HCT116 (cell line): Measurements from ENCODE around the gene NOC4L. TPM values are rescaled to one million over a fixed set of nuclear protein-coding genes. Genes with fewer than 3 reads are reported as not detected.

Source experiments
- ATAC-seq: fragments of 200-7000 bp; cut with Tn5 transposase; 2 replicates; pipeline ENCODE4 v1.9.1; 2020; ENCODE audit warnings: mild to moderate bottlenecking, moderate library complexity
- BruUV-seq: library from RNA; stranded (reverse); fragments of 400-500 nt; replicated peaks from 2 replicates; lab custom pipeline; 2021; lab: Mats Ljungman, UMichigan
- CTCF ChIA-PET: fragments of 300-600 bp; sonication (Branson Sonifier 250); formaldehyde crosslinking; loops from one replicate; lab custom pipeline; 2021; ENCODE audit warnings: antibody characterized with exemption; lab: Charles Lee
- POLR2A ChIA-PET: fragments of 300-600, 350-600 bp; sonication (Branson Sonifier 250); formaldehyde crosslinking; loops from one replicate; lab custom pipeline; 2021; ENCODE audit warnings: antibody characterized with exemption; lab: Charles Lee
- RAD21 ChIA-PET, 2 experiments: fragments of 300-600 bp; sonication (Branson Sonifier 250); formaldehyde crosslinking; loops; one replicate each; lab custom pipeline; 2023; ENCODE audit warnings: low total read pairs in 2 of 2; ENCODE audit not compliant: uncharacterized antibody in 2 of 2, unreplicated experiment in 2 of 2, low non-redundant PET in 1 of 2; lab: Charles Lee
- DNase-seq: peaks from one replicate; pipeline ENCODE4 v3.0.0-alpha.2; 2010; ENCODE audit warnings: low read depth, low spot score
- H2AFZ ChIP-seq: fragments of 200-600 bp; shearing (Covaris generic), sonication (generic); 2 replicates; pipeline ENCODE4 v1.6.1; 2017; ENCODE audit warnings: low read depth, mixed run types, mixed read lengths, antibody characterized with exemption, low read length; ENCODE audit not compliant: poor library complexity, severe bottlenecking
- H3K27ac ChIP-seq: 2 replicates; pipeline ENCODE4 v1.5.1; 2012; ENCODE audit warnings: low read depth, low read length
- H3K27me3 ChIP-seq: fragments of 200-600 bp; sonication (generic); 2 replicates; pipeline ENCODE4 v1.6.1; 2016; ENCODE audit warnings: mixed run types, low read length, mixed read lengths; ENCODE audit not compliant: insufficient read depth
- H3K36me3 ChIP-seq, 2 experiments: fragments of 200-500 bp in 1 of 2; fragments of 200-600 bp in 1 of 2; sonication (Bioruptor generic) in 1 of 2; sonication (generic) in 1 of 2; 2 replicates each; pipeline versions ENCODE4 v1.5.1 to v1.6.1; 2014 to 2016; ENCODE audit warnings: low read length in 2 of 2, inconsistent platforms in 1 of 2, mixed read lengths in 1 of 2, mixed run types in 1 of 2; ENCODE audit not compliant: insufficient read depth in 2 of 2, control insufficient read depth in 1 of 2
- H3K4me1 ChIP-seq, 2 experiments: fragments of 200-600 bp in 1 of 2; sonication (generic) in 1 of 2; 2 replicates each; pipeline versions ENCODE4 v1.5.1 to v1.6.1; 2012 to 2017; ENCODE audit warnings: low read length in 2 of 2, inconsistent platforms in 1 of 2, mild to moderate bottlenecking in 1 of 2, mixed read lengths in 1 of 2, mixed run types in 1 of 2, moderate library complexity in 1 of 2; ENCODE audit not compliant: insufficient read depth in 2 of 2, control insufficient read depth in 1 of 2
- H3K4me2 ChIP-seq: fragments of 200-600 bp; sonication (generic); 2 replicates; pipeline ENCODE4 v1.6.1; 2017; ENCODE audit warnings: mixed run types, low read length, mixed read lengths
- H3K4me3 ChIP-seq, 2 experiments: fragments of 200-600 bp in 1 of 2; sonication (generic) in 1 of 2; replicated peaks in 1 of 2; 2 replicates each; pipeline ENCODE4 v1.5.1; 2011 to 2016; ENCODE audit warnings: low read length in 2 of 2, control low read depth in 1 of 2, low read depth in 1 of 2, mild to moderate bottlenecking in 1 of 2, mixed read lengths in 1 of 2, mixed run types in 1 of 2
- H3K79me2 ChIP-seq: fragments of 200-600 bp; sonication (generic); 2 replicates; pipeline ENCODE4 v1.6.1; 2017; ENCODE audit warnings: mild to moderate bottlenecking, mixed run types, low read length, moderate library complexity, mixed read lengths; ENCODE audit not compliant: insufficient read depth
- H3K9ac ChIP-seq: fragments of 200-600 bp; sonication (generic); 2 replicates; pipeline ENCODE4 v1.6.1; 2016; ENCODE audit warnings: low read length, mixed read lengths
- H3K9me2 ChIP-seq: fragments of 200-600 bp; sonication (generic), shearing (Covaris generic); 2 replicates; pipeline ENCODE4 v1.6.1; 2017; ENCODE audit warnings: mixed run types, mild to moderate bottlenecking, moderate library complexity; ENCODE audit not compliant: insufficient read depth
- H3K9me3 ChIP-seq, 2 experiments: fragments of 200-500 bp in 1 of 2; fragments of 200-600 bp in 1 of 2; sonication (Bioruptor generic) in 1 of 2; sonication (generic) in 1 of 2; 2 replicates each; pipeline ENCODE4 v1.6.1; 2014 to 2017; ENCODE audit warnings: low read length in 2 of 2, mixed read lengths in 2 of 2, inconsistent platforms in 1 of 2, low read depth in 1 of 2, mild to moderate bottlenecking in 1 of 2, mixed run types in 1 of 2, moderate library complexity in 1 of 2; ENCODE audit not compliant: control insufficient read depth in 1 of 2, insufficient read depth in 1 of 2
- H4K20me1 ChIP-seq: fragments of 200-600 bp; sonication (generic), shearing (Covaris generic); 2 replicates; pipeline ENCODE4 v1.6.1; 2017; ENCODE audit warnings: mixed run types, mild to moderate bottlenecking, moderate library complexity; ENCODE audit not compliant: insufficient read depth
- REST ChIP-seq: IDR thresholded peaks from 2 replicates; pipeline ENCODE4 v1.6.1; 2012; ENCODE audit warnings: low read depth
- SP1 ChIP-seq: IDR thresholded peaks from 2 replicates; pipeline ENCODE4 v1.6.1; 2012; ENCODE audit warnings: low read depth
- ZNF274 ChIP-seq: fragments of 200-500 bp; sonication (Bioruptor generic); IDR thresholded peaks from 2 replicates; pipeline ENCODE4 v1.6.1; 2014; ENCODE audit warnings: mild to moderate bottlenecking, low read depth, low read length, inconsistent platforms
- intact Hi-C: fragments of 100-400 bp; cut with micrococcal nuclease; formaldehyde crosslinking; loops from 2 replicates; pipeline ENCODE4 v1.10.0; 2022
- total RNA-seq: library from RNA; stranded (reverse); gene quantifications from one replicate; pipeline ENCODE4 v1.2.1, GENCODE V29; 2021; ENCODE audit not compliant: unreplicated experiment

The NOC4L gene
- total RNA-seq, 1 experiment from 2014 or later, result 47.6 TPM

GRCh38 chr12:132201391-132202120 is 57.3 kb downstream of the NOC4L start:
- Histone ChIP-seq H3K4me1 (no peaks in the 10 kb centered on the region), H3K9me3 (no peaks in the 10 kb centered on the region), H3K36me3 (no peaks in the 10 kb centered on the region), H3K9ac (no peak overlapping the region), H4K20me1 (no peaks in the 10 kb centered on the region), H3K27ac (no peak overlapping the region), H2AFZ (no peak overlapping the region), H3K79me2 (no peaks in the 10 kb centered on the region), H3K4me3 (no peak overlapping the region), H3K4me2 (no peak overlapping the region), H3K9me2 (no peaks in the 10 kb centered on the region), H3K27me3 (no peaks in the 10 kb centered on the region)
- RAD21 ChIA-PET, result no interaction called here
- CTCF ChIA-PET, result no interaction called here
- POLR2A ChIA-PET, result no interaction called here
- DNase-seq (no peak), ATAC-seq (no peak)
- no TSS peak for BruUV-seq
- TF ChIP-seq ZNF274 (no peak), REST (no peak), SP1 (no peak)
- intact Hi-C loops, result no loop called here

Other genes with a start within 250 kb of the NOC4L start
- 34.2 TPM for gene ULK1, start 249.8 kb upstream of the NOC4L start, total RNA-seq
- 77.3 TPM for gene PUS1, start 215.2 kb upstream of the NOC4L start, total RNA-seq
- gene EP400, start 194.5 kb upstream of the NOC4L start, total RNA-seq, result 54.5 TPM
- gene DDX51, start 138 bp upstream of the NOC4L start, total RNA-seq, result 38.1 TPM
- gene GALNT9, start 185.1 kb downstream of the NOC4L start, total RNA-seq, result 2.6 TPM